NCI-H2081 (cell line): Measurements from ENCODE around the gene FAM24B.
"Not testable (repeated sequence)": the region's sequence is repeated elsewhere in the genome, so short reads cannot be mapped to it uniquely, and the experiment has no call there.

Source experiments
- DNase-seq, 2 experiments: peaks; one replicate each; lab custom pipeline; 2025; lab: John Stamatoyannopoulos, UW

Gene FAM24B

GRCh38 chr10:122879339-122880273 lies at the start of gene FAM24B:
Gene FAM24B, minus strand, starts transcription at chr10:122879581. Its CDS starts 29,066 bp downstream, at chr10:122850515.
- peak; percentile 91 to 95 for DNase-seq

- DNase-seq: no peak
These were observed 36.3 kb upstream of the FAM24B start for GRCh38 chr10:122915700-122916099.

GRCh38 chr10:122911889-122912484 lies 32.6 kb upstream of the FAM24B start:
- DNase-seq: peak in 1 of 2 experiments; percentile 0

- DNase-seq: no peak
These were observed 30.9 kb upstream of the FAM24B start, which contains the start of gene FAM24A for GRCh38 chr10:122910310-122910709. Gene FAM24A, plus strand, starts transcription at chr10:122910610. Its CDS starts 1,025 bp downstream, at chr10:122911635.

- DNase-seq: not testable (repeated sequence)
These were observed 24.5 kb upstream of the FAM24B start for GRCh38 chr10:122903861-122904260.

GRCh38 chr10:122894261-122894944 lies 15.0 kb upstream of the FAM24B start:
- no peak for DNase-seq

- DNase-seq: no peak
These were observed 4.8 kb upstream of the FAM24B start for GRCh38 chr10:122884166-122884565.

GRCh38 chr10:122882766-122883165 lies 3.4 kb upstream of the FAM24B start:
- DNase-seq: no peak

GRCh38 chr10:122878799-122879338 lies 512 bp downstream of the FAM24B start:
- DNase-seq: peak in 1 of 2 experiments; percentile 51

GRCh38 chr10:122877264-122877663 lies 2.1 kb downstream of the FAM24B start:
- no peak for DNase-seq

GRCh38 chr10:122876467-122876855 lies 2.9 kb downstream of the FAM24B start:
- DNase-seq: no peak

- no peak for DNase-seq
These were observed 3.4 kb downstream of the FAM24B start for GRCh38 chr10:122875843-122876466.

GRCh38 chr10:122871947-122872346 lies 7.4 kb downstream of the FAM24B start:
- DNase-seq: not testable (repeated sequence)

- not testable (repeated sequence) for DNase-seq
These were observed 10.6 kb downstream of the FAM24B start for GRCh38 chr10:122868768-122869167.

- not testable (repeated sequence) for DNase-seq
These were observed 12.5 kb downstream of the FAM24B start for GRCh38 chr10:122866757-122867482.

GRCh38 chr10:122864901-122865300 lies 14.5 kb downstream of the FAM24B start:
- DNase-seq: peak in 1 of 2 experiments; percentile 4

- DNase-seq: no peak
These were observed 15.2 kb downstream of the FAM24B start for GRCh38 chr10:122864194-122864592.

GRCh38 chr10:122863216-122864193 lies 15.9 kb downstream of the FAM24B start:
- no peak for DNase-seq

GRCh38 chr10:122861711-122862161 lies 17.6 kb downstream of the FAM24B start:
- DNase-seq: no peak

GRCh38 chr10:122859527-122859926 lies 19.9 kb downstream of the FAM24B start:
- no peak for DNase-seq
